ENCODE measurements around the gene FILIP1.

DNA sequence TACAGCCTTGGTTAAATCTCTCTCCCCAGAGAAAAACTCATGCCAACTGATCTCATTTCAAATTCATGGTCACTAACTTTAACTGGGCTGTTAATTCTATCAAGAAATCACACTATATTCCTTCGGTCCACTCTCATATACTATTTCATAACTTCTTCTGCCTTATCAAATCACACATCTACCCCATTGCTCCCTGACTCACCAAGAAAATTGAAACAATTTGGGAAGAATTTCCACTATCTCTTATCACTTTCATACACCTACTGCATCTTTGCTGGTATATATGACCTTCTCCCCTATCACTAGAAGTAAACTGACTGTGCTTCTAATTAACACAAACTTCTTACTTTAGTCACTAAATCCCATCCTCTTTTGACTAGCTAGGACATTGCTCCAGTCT, 102.3 kb downstream of the FILIP1 start:
- TF ChIP-seq EP300 (IDR thresholded peaks at IDR 0.05) (no peak), POLR2A (IDR thresholded peaks at IDR 0.05) (no peak), POLR2AphosphoS5 (IDR thresholded peaks at IDR 0.05) (no peak), CTCF (IDR thresholded peaks at IDR 0.05) (no peak)

Data from stomach (tissue), 4 donors.